Muscle layer of duodenum (tissue), 2 donors: ENCODE data around the gene USH2A.
"Not testable (repeated sequence)": the region's sequence is repeated elsewhere in the genome, so short reads cannot be mapped to it uniquely, and the experiment has no call there.

ENCODE experiments used
- H3K27ac ChIP-seq: one replicate; pipeline ENCODE4 v1.7.0; 2013; ENCODE audit warnings: mild to moderate bottlenecking, low read length
- H3K27me3 ChIP-seq: one replicate; pipeline ENCODE4 v1.7.0; 2013; ENCODE audit warnings: low read depth, mild to moderate bottlenecking, control low read depth, low read length
- H3K36me3 ChIP-seq, 2 donors: one replicate each; pipeline ENCODE4 v1.7.0; 2013; ENCODE audit warnings: low read length in 2 of 2, control low read depth in 1 of 2, mild to moderate bottlenecking in 1 of 2; ENCODE audit not compliant: insufficient read depth in 2 of 2, control insufficient read depth in 1 of 2
- H3K4me1 ChIP-seq, 2 donors: one replicate each; pipeline ENCODE4 v1.7.0; 2013; ENCODE audit warnings: low read length in 2 of 2, mild to moderate bottlenecking in 2 of 2, control low read depth in 1 of 2, moderate library complexity in 1 of 2; ENCODE audit not compliant: insufficient read depth in 2 of 2, control insufficient read depth in 1 of 2
- H3K4me3 ChIP-seq, 2 donors: one replicate each; pipeline ENCODE4 v1.7.0; 2013; ENCODE audit warnings: low read length in 2 of 2, low read depth in 1 of 2, mild to moderate bottlenecking in 1 of 2
- H3K9me3 ChIP-seq, 2 donors: one replicate each; pipeline ENCODE4 v1.7.0; 2013; ENCODE audit warnings: low read length in 2 of 2, control low read depth in 1 of 2, mild to moderate bottlenecking in 1 of 2; ENCODE audit not compliant: control insufficient read depth in 1 of 2
- donor health status: healthy.

Gene USH2A

GRCh38 chr1:216175714-216176113 is 247.5 kb downstream of the USH2A start:
- Histone ChIP-seq H3K27me3 (no peaks in the 10 kb centered on the region), H3K4me1 (peaks cover 0 to 22% of the 10 kb centered on the region in 2 donors), H3K9me3 (no peaks in the 10 kb centered on the region), H3K4me3 (no peak overlapping the region), H3K36me3 (no peaks in the 10 kb centered on the region), H3K27ac (no peak overlapping the region)

- no peaks in the 10 kb centered on the region for H3K9me3 ChIP-seq
- H3K4me3 ChIP-seq: no peak overlapping the region
- peaks cover 0 to 21% of the 10 kb centered on the region in 2 donors for H3K4me1 ChIP-seq
- no peaks in the 10 kb centered on the region for H3K27me3 ChIP-seq
- no peak overlapping the region for H3K27ac ChIP-seq
- no peaks in the 10 kb centered on the region for H3K36me3 ChIP-seq
These were observed 249.8 kb downstream of the USH2A start for GRCh38 chr1:216173376-216173995.

- no peak overlapping the region for H3K4me3 ChIP-seq
- H3K9me3 ChIP-seq: no peaks in the 10 kb centered on the region
These were observed 253.9 kb downstream of the USH2A start for GRCh38 chr1:216169351-216169750.

GRCh38 chr1:216168546-216168945 is 254.7 kb downstream of the USH2A start:
- Histone ChIP-seq H3K4me1 (peaks cover 0 to 6% of the 10 kb centered on the region in 2 donors), H3K4me3 (no peak overlapping the region), H3K9me3 (no peaks in the 10 kb centered on the region), H3K36me3 (no peaks in the 10 kb centered on the region), H3K27ac (no peak overlapping the region), H3K27me3 (no peaks in the 10 kb centered on the region)

More at GRCh38 chr1:216169351-216169750, 253.9 kb downstream of the USH2A start:
- H3K4me1 ChIP-seq: peaks cover 0 to 8% of the 10 kb centered on the region in 2 donors
- no peak overlapping the region for H3K27ac ChIP-seq
- no peaks in the 10 kb centered on the region for H3K36me3 ChIP-seq
- no peaks in the 10 kb centered on the region for H3K27me3 ChIP-seq

- H3K27me3 ChIP-seq: no peaks in the 10 kb centered on the region
- H3K4me3 ChIP-seq: no peak overlapping the region
- H3K27ac ChIP-seq: no peak overlapping the region
- H3K9me3 ChIP-seq: peaks cover 0 to 5% of the 10 kb centered on the region in 2 donors
- H3K36me3 ChIP-seq: no peaks in the 10 kb centered on the region
- no peaks in the 10 kb centered on the region for H3K4me1 ChIP-seq
These were observed 269.2 kb downstream of the USH2A start for GRCh38 chr1:216154063-216154462.

DNA sequence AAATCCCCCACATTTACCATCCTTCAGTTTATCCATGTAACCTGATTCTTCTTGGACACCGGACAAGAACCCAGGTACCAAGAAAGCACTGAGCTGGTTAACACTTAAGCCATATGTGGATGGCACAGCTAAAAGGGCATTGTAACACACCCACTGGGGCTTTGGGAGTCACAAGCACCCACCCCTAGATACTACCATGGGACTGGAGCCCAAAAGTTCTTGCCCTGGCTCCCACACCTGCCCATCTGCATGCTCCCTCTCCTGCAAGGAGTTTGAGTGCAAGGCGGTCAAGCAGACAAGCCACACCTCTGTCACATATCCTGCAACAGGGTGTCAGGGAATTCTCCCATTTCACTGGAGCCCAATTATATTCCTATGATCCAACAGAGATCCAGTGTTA is 270.1 kb downstream of the USH2A start:
- H3K27ac ChIP-seq: no peak overlapping the region
- no peaks in the 10 kb centered on the region for H3K4me1 ChIP-seq
- H3K36me3 ChIP-seq: no peaks in the 10 kb centered on the region
- H3K4me3 ChIP-seq: no peak overlapping the region
- peaks cover 0 to 5% of the 10 kb centered on the region in 2 donors for H3K9me3 ChIP-seq
- H3K27me3 ChIP-seq: no peaks in the 10 kb centered on the region

- H3K4me1 ChIP-seq, H3K9me3 ChIP-seq, H3K27me3 ChIP-seq, H3K27ac ChIP-seq, H3K36me3 ChIP-seq, H3K4me3 ChIP-seq: not testable (repeated sequence)
These were observed 277.7 kb downstream of the USH2A start for GRCh38 chr1:216145451-216146018.

DNA sequence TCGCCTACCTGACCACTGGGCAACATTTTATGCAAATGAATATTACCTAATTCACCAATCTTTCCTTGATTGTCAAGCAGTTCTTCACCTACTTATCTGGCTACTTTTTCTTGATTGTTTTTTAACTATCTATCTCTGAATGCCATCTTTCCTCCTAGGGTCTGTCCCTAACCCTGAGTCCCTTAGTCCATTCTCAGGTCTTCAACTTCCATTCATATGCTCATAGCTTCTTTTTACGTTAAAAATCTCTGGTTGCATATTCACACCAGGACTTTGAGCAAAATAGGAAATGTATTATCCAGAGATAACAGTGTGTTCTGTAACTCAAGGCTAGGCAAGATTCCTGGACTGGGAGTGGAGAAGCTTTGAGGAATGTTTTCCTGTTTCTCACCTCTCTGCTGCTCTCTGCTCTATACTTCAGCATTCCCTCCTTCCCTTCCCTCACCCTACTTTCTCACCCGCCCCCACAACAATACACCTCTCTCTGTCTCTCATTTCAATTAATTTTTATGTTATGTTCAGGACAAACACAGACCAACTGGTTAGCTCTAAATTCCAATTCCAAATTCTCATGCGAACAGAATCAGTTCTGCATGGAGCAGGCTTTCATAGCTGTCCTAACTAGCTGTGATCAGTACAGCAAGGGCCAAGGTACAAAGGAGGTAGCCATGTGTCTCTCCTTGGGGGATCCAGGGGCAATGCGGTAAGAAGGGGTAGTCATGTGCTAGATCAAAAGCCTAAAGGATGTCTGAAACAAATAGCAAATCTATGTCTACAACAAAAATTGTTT is 278.4 kb downstream of the USH2A start:
- Histone ChIP-seq H3K9me3 (no peaks in the 10 kb centered on the region), H3K27me3 (no peaks in the 10 kb centered on the region), H3K4me1 (no peaks in the 10 kb centered on the region), H3K4me3 (no peak overlapping the region), H3K27ac (no peak overlapping the region), H3K36me3 (no peaks in the 10 kb centered on the region)

- H3K36me3 ChIP-seq: no peaks in the 10 kb centered on the region
- H3K27ac ChIP-seq: no peak overlapping the region
- H3K27me3 ChIP-seq: no peaks in the 10 kb centered on the region
- no peaks in the 10 kb centered on the region for H3K9me3 ChIP-seq
- H3K4me1 ChIP-seq: no peaks in the 10 kb centered on the region
- H3K4me3 ChIP-seq: no peak overlapping the region
These were observed 280.3 kb downstream of the USH2A start for GRCh38 chr1:216142921-216143320.

DNA sequence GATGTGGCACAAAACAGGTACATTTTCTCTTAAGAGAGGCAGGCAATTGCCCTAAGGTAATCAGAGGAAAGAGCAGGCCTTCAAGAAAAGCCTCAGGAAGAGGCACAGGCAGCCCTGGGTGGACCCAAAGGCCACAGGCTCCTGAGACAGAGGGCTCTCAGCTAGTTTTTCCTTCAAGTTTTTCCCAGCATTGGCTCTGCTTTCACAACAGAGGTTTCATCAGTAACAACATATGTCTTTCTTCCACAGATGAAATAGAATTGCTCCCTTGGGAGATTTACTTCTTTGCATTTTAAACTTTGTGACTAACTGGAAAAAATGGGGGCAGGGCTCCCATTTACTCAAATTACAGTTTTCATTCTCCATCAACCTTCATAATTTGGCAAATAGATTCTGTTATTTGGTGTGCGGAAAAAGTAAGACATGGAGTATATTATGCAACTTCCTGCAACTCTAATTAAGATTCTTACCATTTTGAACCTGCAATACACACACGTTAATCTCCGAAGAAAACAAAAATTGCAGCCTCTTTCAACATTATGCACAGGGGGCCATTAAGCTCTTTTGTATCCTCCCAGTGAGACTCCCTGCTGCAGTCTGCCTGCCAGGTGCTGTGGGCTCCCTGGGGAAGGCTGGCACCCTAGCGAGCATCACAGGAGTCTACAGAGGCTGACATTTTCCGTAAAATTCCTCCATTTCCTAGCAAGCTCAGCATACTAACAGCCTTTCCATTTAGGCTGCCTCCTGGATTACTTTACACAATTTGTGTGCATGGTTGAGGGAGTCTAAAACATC is 282.3 kb downstream of the USH2A start:
- Histone ChIP-seq H3K4me3 (no peak overlapping the region), H3K27me3 (no peaks in the 10 kb centered on the region), H3K27ac (no peak overlapping the region), H3K4me1 (no peaks in the 10 kb centered on the region), H3K9me3 (no peaks in the 10 kb centered on the region), H3K36me3 (no peaks in the 10 kb centered on the region)

GRCh38 chr1:216124192-216124781 is 299.0 kb downstream of the USH2A start:
- Histone ChIP-seq H3K4me1 (no peaks in the 10 kb centered on the region), H3K36me3 (no peaks in the 10 kb centered on the region), H3K27me3 (no peaks in the 10 kb centered on the region), H3K4me3 (no peak overlapping the region), H3K27ac (no peak overlapping the region), H3K9me3 (no peaks in the 10 kb centered on the region)
